Panc1 (cell line): Measurements from ENCODE around the gene GOLGA1.

Source experiments
- POLR2AphosphoS5 ChIP-seq: IDR thresholded peaks from 2 replicates; pipeline ENCODE4 v1.6.1; 2012; ENCODE audit warnings: mild to moderate bottlenecking, low read depth, low read length, moderate library complexity
- TF ChIP-seq, protein P1 (sequence below): fragments of 450-650 bp; IDR thresholded peaks from 2 replicates; pipeline ENCODE4 v1.5.1; 2017; ENCODE audit warnings: mild to moderate bottlenecking
- TF ChIP-seq, protein P2 (sequence below), 2 experiments: IDR thresholded peaks; 2 replicates each; pipeline ENCODE4 v1.6.1; 2011 to 2012; ENCODE audit warnings: low read depth in 2 of 2, control low read depth in 1 of 2, low read length in 1 of 2, mild to moderate bottlenecking in 1 of 2, moderate library complexity in 1 of 2; ENCODE audit not compliant: insufficient read depth in 1 of 2

DNA sequence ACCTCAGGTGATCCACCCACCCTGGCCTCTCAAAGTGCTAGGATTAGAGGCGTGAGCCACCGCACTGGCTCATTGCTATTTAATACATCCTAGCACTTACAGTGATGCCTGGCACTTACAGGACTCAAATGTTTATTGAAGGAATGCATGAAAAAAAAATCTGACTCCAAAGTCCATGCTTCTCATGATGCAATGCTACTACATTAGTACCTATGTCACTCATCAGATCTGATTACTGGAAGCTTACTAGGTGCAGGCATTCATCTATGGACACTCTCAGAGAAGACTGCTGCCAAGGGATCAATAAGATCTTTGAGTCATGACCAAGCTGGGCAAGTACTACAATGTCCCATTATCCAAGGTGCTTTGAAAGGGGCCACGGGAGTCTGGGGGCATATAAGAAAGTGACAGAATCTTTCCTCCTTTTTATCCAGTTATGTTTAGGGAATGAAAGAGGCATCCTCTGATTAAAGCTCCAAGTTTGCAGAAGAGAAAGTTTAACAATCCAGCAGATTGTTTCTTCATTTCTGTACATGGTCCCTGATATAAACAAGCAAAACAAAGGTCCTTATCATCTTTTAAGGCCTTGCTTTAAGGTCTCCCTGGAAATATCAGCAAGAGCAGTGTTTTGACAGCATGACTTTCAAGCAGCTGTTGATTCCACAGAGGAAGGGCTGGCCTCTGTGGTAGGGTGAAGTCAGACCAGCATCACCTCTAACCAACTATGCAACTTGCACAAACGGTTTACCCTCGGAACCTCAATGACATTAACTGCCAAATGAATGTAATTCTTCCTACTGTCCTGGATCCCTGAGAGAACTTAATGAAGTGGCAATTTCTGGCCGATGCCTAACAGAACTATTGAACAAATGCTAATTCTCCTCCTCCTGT is 43.1 kb downstream of the GOLGA1 start:
- TF ChIP-seq, protein P1, sequence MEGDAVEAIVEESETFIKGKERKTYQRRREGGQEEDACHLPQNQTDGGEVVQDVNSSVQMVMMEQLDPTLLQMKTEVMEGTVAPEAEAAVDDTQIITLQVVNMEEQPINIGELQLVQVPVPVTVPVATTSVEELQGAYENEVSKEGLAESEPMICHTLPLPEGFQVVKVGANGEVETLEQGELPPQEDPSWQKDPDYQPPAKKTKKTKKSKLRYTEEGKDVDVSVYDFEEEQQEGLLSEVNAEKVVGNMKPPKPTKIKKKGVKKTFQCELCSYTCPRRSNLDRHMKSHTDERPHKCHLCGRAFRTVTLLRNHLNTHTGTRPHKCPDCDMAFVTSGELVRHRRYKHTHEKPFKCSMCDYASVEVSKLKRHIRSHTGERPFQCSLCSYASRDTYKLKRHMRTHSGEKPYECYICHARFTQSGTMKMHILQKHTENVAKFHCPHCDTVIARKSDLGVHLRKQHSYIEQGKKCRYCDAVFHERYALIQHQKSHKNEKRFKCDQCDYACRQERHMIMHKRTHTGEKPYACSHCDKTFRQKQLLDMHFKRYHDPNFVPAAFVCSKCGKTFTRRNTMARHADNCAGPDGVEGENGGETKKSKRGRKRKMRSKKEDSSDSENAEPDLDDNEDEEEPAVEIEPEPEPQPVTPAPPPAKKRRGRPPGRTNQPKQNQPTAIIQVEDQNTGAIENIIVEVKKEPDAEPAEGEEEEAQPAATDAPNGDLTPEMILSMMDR: no peak
- no peak for TF ChIP-seq POLR2AphosphoS5
- TF ChIP-seq, protein P2, sequence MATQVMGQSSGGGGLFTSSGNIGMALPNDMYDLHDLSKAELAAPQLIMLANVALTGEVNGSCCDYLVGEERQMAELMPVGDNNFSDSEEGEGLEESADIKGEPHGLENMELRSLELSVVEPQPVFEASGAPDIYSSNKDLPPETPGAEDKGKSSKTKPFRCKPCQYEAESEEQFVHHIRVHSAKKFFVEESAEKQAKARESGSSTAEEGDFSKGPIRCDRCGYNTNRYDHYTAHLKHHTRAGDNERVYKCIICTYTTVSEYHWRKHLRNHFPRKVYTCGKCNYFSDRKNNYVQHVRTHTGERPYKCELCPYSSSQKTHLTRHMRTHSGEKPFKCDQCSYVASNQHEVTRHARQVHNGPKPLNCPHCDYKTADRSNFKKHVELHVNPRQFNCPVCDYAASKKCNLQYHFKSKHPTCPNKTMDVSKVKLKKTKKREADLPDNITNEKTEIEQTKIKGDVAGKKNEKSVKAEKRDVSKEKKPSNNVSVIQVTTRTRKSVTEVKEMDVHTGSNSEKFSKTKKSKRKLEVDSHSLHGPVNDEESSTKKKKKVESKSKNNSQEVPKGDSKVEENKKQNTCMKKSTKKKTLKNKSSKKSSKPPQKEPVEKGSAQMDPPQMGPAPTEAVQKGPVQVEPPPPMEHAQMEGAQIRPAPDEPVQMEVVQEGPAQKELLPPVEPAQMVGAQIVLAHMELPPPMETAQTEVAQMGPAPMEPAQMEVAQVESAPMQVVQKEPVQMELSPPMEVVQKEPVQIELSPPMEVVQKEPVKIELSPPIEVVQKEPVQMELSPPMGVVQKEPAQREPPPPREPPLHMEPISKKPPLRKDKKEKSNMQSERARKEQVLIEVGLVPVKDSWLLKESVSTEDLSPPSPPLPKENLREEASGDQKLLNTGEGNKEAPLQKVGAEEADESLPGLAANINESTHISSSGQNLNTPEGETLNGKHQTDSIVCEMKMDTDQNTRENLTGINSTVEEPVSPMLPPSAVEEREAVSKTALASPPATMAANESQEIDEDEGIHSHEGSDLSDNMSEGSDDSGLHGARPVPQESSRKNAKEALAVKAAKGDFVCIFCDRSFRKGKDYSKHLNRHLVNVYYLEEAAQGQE (IDR thresholded peaks at IDR 0.05; ENCODE audit: insufficient read depth in 1 of 2, low read depth in 2 of 2, low read length in 1 of 2): no peak
